ENCODE measurements around the gene TNFRSF1B.
"Not testable (repeated sequence)": the region's sequence is repeated elsewhere in the genome, so short reads cannot be mapped to it uniquely, and the experiment has no call there.

TNFRSF1B gene

GRCh38 chr1:12215118-12215961 is 48.5 kb downstream of the TNFRSF1B start:
- DNase-seq (ENCODE audit: low read depth in 2 of 2), result no peak

- no peak for DNase-seq (ENCODE audit: low read depth in 2 of 2)
Measured at GRCh38 chr1:12219800-12220199, 53.0 kb downstream of the TNFRSF1B start.

GRCh38 chr1:12220890-12221289 is 54.1 kb downstream of the TNFRSF1B start:
- no peak for DNase-seq (ENCODE audit: low read depth in 2 of 2)

GRCh38 chr1:12222700-12223099 is 55.9 kb downstream of the TNFRSF1B start:
- not testable (repeated sequence) for DNase-seq (ENCODE audit: low read depth in 2 of 2)

- not testable (repeated sequence) for DNase-seq (ENCODE audit: low read depth in 2 of 2)
Measured at GRCh38 chr1:12224092-12224491, 57.3 kb downstream of the TNFRSF1B start.

GRCh38 chr1:12228979-12229378 is 62.2 kb downstream of the TNFRSF1B start:
- no peak for DNase-seq (ENCODE audit: low read depth in 2 of 2)

- no peak for DNase-seq (ENCODE audit: low read depth in 2 of 2)
Measured at GRCh38 chr1:12229386-12229834, 62.6 kb downstream of the TNFRSF1B start.

- DNase-seq (ENCODE audit: low read depth in 2 of 2), result peak; percentile 43 to 51
Measured at GRCh38 chr1:12229835-12230548, 63.2 kb downstream of the TNFRSF1B start, which contains the start of gene VPS13D. Gene VPS13D (plus strand): TSS chr1:12230030. CDS start chr1:12234267, 4,237 bp downstream.

GRCh38 chr1:12230549-12231275 is 63.9 kb downstream of the TNFRSF1B start:
- DNase-seq (ENCODE audit: low read depth in 2 of 2), result no peak

- no peak for DNase-seq (ENCODE audit: low read depth in 2 of 2)
Measured at GRCh38 chr1:12231276-12231595, 64.4 kb downstream of the TNFRSF1B start.

GRCh38 chr1:12232221-12232620 is 65.4 kb downstream of the TNFRSF1B start:
- DNase-seq (ENCODE audit: low read depth in 2 of 2), result no peak

GRCh38 chr1:12244078-12244477 is 77.3 kb downstream of the TNFRSF1B start:
- no peak for DNase-seq (ENCODE audit: low read depth in 2 of 2)

GRCh38 chr1:12244585-12244984 is 77.8 kb downstream of the TNFRSF1B start:
- no peak for DNase-seq (ENCODE audit: low read depth in 2 of 2)

- DNase-seq (ENCODE audit: low read depth in 2 of 2), result no peak
Measured at GRCh38 chr1:12245116-12245515, 78.3 kb downstream of the TNFRSF1B start.

- no peak for DNase-seq (ENCODE audit: low read depth in 2 of 2)
Measured at GRCh38 chr1:12245733-12246132, 78.9 kb downstream of the TNFRSF1B start.

- no peak for DNase-seq (ENCODE audit: low read depth in 2 of 2)
Measured at GRCh38 chr1:12246584-12246983, 79.8 kb downstream of the TNFRSF1B start.

GRCh38 chr1:12249181-12249580 is 82.4 kb downstream of the TNFRSF1B start:
- no peak for DNase-seq (ENCODE audit: low read depth in 2 of 2)

- DNase-seq (ENCODE audit: low read depth in 2 of 2), result no peak
Measured at GRCh38 chr1:12249748-12250147, 83.0 kb downstream of the TNFRSF1B start.

- no peak for DNase-seq (ENCODE audit: low read depth in 2 of 2)
Measured at GRCh38 chr1:12251442-12251841, 84.7 kb downstream of the TNFRSF1B start.

- DNase-seq (ENCODE audit: low read depth in 2 of 2), result no peak
Measured at GRCh38 chr1:12255913-12256312, 89.1 kb downstream of the TNFRSF1B start.

GRCh38 chr1:12258272-12258671 is 91.5 kb downstream of the TNFRSF1B start:
- no peak for DNase-seq (ENCODE audit: low read depth in 2 of 2)

Data from fibroblast of skin of left quadriceps (primary cell).